H4 (cell line): ENCODE results near the gene VPS13D. TPM values are rescaled to one million over a fixed set of nuclear protein-coding genes. Genes with fewer than 3 reads are reported as not detected.

Source experiments
- DNase-seq: peaks from one replicate; pipeline ENCODE4 v3.0.0-alpha.2; 2015; ENCODE audit warnings: low spot score
- total RNA-seq: library from RNA; depleted of rRNA; stranded (reverse); fragments of >200 nt; shearing (Covaris generic); gene quantifications from 2 replicates; pipeline ENCODE4 v1.2.3, GENCODE V29; 2014

VPS13D gene
- total RNA-seq, 1 experiment from 2014 or later: 9.6 TPM

GRCh38 chr1:12488666-12489354, 259.0 kb downstream of the VPS13D start:
- no peak for DNase-seq

- no peak for DNase-seq
These were observed 260.8 kb downstream of the VPS13D start for GRCh38 chr1:12490532-12491142.

DNA sequence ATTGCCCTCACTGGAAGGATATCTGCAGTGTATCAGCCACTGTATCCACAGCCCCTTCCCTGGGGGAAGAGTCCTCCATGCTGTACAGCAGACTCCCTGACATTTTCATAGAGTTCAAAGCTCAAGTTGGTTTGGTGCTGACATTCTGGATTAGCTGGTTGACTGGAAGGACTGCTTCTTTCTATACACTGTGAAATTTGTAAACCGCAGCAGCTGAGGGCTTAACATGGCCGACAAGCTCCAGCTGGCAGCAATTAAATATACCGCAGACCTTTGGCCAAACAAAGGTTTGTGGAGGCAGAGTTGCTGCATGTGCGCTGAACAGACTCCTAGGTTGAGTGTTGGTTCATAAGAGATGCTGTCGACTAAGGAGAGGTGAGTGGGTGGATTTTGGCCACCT, 261.8 kb downstream of the VPS13D start:
- DNase-seq: no peak

GRCh38 chr1:12495725-12496124, 265.9 kb downstream of the VPS13D start:
- DNase-seq: no peak

GRCh38 chr1:12496154-12496961, 266.5 kb downstream of the VPS13D start:
- DNase-seq: no peak

- no peak for DNase-seq
These were observed 269.9 kb downstream of the VPS13D start for GRCh38 chr1:12499539-12500240.

DNA sequence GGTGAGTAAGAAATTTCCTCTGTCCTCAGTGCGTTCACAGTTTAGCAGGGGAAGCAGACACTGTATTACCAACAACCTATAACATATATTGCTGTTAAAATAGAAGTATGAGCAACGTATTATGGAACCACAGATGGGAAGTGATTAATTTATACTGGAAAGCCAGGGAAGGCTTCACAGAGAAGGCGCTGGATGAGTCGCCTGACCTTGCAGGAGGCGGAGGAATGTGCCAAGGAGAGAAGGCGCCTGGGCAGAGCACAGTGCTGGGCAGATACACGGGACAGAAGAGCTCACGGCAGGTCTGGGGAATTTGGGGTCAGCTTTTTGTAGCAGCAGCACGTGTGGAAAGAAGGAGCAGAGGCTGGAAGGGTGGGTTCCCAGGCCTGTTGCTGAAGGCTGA, 271.8 kb downstream of the VPS13D start:
- DNase-seq: no peak

DNA sequence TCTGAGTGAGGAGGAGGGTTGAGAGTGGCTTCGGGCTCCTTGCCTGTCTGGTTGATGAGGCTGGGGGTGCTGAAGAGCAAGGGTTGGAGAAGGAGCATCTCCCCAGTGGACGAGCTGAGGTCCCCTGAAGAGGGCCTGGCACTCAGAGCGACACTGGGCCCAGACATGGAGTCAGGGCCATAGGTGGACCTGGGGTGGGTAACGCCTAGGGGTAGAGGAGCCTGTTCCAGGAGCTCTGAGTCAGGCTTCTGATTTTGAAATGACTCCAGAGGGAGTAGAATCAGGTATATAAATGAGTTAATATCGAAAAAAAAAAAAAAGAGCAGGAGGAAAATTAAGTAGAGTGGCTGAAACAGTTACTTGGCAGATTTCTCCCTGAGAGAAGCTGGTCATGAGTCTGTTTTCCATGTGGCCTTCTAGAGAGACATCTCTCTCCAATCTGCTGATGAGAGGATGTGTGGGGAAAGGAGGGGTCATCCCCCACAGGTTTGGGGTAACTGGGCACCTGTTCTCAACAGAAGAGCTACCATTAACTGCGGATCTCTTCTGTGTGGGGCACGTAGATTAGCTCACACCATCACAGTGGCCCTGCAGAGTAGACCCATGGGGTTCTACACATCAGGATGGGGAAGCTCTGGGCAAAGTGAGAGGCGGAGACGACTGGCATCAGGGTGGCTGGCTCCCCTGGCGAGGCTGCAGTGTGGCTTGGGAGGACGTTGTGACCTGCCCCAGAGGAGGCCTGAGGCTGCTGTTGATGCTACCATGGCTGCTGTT, 272.7 kb downstream of the VPS13D start:
- no peak for DNase-seq

GRCh38 chr1:12503709-12504108, 273.9 kb downstream of the VPS13D start:
- no peak for DNase-seq

DNA sequence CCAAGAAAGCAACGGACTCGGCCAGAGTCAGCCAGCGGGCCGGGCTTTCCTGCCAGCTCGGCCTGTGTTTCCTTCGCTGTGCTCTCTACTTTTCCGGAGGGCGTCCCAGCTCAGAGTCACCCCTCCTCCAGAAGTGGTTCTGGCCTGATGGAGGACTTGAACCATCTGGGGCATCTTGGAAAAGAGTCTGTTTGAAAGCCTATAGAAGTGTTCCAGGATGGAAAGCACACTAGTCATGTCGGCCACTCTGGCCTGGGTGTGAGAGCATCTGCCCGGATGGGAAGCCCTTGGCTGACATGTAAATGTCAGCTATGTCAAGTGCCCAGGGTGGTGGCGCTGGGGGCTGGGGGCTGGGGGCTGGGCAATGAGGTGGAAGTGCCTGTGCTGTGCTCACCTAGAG, 274.8 kb downstream of the VPS13D start:
- DNase-seq: no peak

DNA sequence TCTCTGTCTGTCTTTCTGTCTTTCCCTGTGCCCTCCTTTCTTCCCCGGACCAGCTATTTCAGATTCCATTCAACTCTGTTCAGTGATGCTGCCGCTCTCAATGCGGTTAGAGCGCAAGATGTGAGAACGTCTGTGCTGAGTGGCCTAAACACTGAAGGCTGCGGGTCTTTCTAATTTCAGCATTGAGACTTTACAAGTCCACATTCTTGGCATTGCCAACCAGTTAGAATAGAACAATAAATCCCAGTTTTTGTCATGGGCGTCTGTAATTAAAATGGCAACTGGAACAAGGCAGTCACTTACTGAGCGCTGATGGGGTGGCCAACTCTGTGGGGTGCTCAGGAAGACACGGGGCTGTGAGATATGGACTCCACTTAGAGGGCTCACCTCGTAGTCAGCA, 275.4 kb downstream of the VPS13D start:
- no peak for DNase-seq

DNA sequence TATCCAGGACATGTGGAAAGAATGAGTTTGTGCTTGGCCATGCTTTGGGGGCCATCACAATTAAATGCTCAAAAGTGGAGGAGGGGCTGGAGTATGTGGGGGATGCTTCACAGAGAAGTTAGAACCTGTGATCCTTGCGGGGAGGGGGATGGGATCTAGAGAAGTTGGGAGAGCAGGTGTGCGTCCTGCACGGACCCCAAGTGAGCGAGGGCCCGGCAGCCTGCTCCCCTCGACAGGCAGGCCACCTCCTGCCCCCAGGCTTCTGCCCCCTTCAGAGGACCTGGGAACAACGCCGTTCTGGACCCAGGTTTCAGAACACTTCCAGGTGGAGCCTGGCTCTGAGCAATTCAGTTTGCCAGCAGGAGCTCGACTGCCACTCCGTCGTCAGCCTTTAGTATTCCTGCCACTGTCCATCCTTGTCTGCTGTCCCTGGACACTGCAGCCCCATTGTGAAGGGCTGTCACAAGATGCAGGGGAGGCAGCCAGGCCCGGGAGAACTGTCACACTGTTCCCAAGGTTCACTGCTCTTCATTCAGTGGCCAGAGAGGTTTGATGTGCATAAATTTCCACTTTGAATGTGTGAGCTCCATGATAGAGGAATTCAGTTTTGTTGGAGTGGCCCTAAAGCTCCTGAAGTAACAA, 275.9 kb downstream of the VPS13D start:
- DNase-seq: no peak

- no peak for DNase-seq
These were observed 276.8 kb downstream of the VPS13D start for GRCh38 chr1:12506281-12507280.

GRCh38 chr1:12507631-12508030, 277.8 kb downstream of the VPS13D start:
- DNase-seq: no peak

- no peak for DNase-seq
These were observed 279.0 kb downstream of the VPS13D start for GRCh38 chr1:12508849-12509248.

DNA sequence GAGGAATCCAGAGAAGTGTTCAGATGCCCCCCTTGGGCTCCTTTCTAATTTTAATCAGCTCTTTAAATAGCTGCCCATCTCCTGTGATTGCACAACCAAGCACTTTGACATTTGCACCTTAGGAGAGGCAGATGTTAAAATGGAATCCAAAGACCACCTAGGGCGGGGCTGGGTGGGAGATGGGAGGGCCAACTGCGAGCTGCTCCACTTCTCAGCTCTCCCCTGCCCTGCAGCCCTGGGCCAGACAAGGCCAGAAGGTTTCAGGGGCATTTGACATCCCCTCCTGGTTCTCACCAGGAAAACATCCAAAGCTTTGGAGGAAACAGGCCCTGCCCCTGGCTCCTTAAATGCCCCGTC, 281.3 kb downstream of the VPS13D start:
- DNase-seq: no peak

DNA sequence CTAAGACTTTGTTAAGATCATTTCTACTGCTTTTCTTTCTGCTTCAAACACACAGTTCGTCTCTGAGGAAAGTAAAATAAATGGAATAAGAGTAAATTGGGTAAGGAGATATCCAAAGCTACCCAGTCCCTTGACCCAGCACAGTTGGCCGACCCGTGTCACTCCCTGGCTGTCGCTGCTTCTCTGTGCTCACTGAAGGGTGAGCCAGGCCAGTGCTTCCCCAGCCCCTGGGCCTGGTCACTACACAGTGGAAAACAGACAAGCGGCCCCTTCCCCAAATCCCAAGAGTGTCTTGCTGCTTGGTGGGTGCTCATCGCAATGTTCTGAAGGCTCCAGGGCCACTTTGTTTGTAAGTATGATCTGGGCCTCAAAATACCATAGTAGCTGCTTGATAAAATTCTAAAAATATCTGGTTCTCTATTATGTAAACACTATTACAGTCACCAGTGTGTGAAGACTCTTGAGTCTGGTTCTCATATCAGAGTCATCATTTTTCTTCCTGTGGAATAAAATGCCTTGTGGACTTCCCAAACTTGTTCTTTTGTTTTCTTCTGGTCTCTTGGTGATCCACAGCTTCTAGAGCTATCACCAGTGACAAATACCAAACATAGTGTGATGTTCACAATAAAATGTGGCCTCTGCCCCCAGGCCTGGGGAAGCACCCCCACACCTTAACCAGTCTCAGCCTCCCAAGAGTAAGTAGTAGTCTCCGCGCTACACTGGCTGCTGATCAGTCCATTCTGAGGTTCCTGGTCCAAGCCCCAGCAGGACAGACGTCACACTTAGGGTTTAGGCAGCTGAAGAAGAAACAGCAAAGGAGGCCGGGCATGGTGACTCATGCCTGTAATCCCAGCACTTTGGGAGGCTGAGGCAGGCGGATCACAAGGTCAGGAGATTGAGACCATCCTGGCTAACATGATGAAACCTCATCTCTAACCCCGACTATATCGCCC, 282.0 kb downstream of the VPS13D start:
- no peak for DNase-seq

DNA sequence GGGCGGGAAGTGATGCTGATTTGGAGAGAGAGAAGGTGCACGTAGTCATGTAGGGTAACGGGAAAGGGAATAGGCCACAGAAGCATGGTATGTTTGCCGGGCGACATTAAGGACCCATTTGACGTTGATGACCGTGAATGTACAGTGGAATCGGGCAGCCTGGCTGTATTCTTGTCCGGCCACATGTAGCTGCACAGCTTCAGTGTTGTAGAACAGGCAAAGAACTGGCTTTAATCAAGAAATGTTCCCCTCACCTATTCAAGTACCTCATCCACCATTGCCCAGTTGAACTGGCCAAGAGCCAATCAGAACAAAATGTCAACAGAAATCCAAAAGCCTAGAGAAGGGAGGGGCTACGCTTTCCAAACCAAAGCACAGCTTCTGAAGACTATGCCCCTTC, 283.4 kb downstream of the VPS13D start:
- DNase-seq: no peak

DNA sequence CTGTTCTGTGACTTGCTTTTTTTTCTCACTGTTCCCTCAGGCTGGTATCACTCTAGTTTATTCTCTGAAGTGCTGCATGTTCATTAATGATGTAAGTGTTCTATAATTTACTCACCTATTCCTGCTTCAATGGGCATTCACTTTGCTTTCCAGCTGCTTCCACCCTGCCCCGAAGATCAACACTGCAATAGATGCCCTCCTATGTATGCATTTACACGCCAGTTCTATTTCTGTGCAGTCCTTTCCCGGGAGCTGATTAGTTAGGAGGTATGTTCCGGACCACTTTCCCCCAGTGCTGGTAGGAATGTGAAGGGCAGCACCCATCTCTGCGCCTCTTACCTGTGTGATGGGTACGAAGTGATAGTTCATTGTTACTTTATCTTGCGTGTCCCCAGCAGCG, 284.8 kb downstream of the VPS13D start:
- DNase-seq: no peak
